Activated CD4-positive, alpha-beta T cell treated with anti-CD3 and anti-CD28 coated beads, Interleukin-2, amount 10 ng/mL, durations not matched to agents 24 days and 14 days (primary cell): ENCODE results near the gene NR1H2. TPM values are rescaled to one million over a fixed set of nuclear protein-coding genes. Genes with fewer than 3 reads are reported as not detected.
"Not testable (repeated sequence)": the region's sequence is repeated elsewhere in the genome, so short reads cannot be mapped to it uniquely, and the experiment has no call there.

Experiments
- DNase-seq: peaks from one replicate; pipeline ENCODE4 v3.0.0; 2022
- H3K27ac Mint-ChIP-seq: one replicate; pipeline ENCODE4 v1.8.0; 2022; ENCODE audit warnings: mild to moderate bottlenecking, mixed read lengths
- H3K27me3 Mint-ChIP-seq: one replicate; pipeline ENCODE4 v1.8.0; 2022; ENCODE audit warnings: mixed read lengths
- H3K36me3 Mint-ChIP-seq: one replicate; pipeline ENCODE4 v1.8.0; 2022; ENCODE audit warnings: low read depth, mild to moderate bottlenecking, mixed read lengths
- H3K4me1 Mint-ChIP-seq: one replicate; pipeline ENCODE4 v1.8.0; 2021; ENCODE audit warnings: mixed read lengths
- H3K4me3 Mint-ChIP-seq: one replicate; pipeline ENCODE4 v1.8.0; 2022; ENCODE audit warnings: mild to moderate bottlenecking, moderate library complexity, mixed read lengths
- H3K9me3 Mint-ChIP-seq: one replicate; pipeline ENCODE4 v1.8.0; 2021; ENCODE audit warnings: mixed read lengths
- intact Hi-C: fragments of 100-400 bp; cut with micrococcal nuclease; formaldehyde crosslinking; loops from one replicate; pipeline ENCODE4 v1.15.1; 2023
- total RNA-seq: library from RNA; stranded (reverse); gene quantifications from 2 replicates; pipeline ENCODE4 v1.2.3, GENCODE V29; 2022

Gene NR1H2
- 81.4 and 84.7 TPM in 2 replicates for total RNA-seq

DNA sequence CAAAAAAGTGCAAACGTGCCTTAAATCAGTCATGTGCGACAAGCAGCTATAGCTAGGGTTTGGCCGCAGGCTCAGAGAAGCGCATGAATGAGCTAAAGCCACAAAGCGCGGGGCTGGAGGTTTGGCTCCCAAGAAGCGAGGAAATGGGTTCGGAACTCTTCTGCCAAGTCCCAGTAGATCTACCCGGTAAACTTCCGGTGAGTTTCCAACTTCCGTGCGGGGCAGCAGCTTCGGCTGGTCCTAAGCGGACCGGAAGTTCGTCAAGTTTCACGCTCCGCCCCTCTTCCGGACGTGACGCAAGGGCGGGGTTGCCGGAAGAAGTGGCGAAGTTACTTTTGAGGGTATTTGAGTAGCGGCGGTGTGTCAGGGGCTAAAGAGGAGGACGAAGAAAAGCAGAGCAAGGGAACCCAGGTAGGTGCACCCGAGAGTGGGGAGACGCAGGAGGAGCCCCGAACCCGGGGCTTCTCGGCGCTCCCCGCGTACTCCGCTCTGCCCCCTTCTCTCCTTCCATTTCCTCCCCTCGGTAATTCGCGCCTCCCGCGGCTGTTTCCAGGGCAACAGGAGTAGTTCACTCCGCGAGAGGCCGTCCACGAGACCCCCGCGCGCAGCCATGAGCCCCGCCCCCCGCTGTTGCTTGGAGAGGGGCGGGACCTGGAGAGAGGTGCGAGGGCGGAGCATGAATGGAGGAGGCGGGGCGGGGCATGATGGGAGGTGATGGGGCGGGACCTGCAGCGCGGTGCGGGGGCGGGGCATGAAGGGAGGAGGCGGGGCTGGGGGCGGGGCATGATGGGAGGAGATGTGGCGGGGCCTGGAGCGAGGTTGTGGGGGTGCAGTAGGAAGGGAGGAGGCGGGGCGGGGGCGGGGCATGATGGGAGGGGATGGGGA lies at the start of gene NR1H2:
Gene NR1H2, plus strand, starts transcription at position 292 of the 885 bp plus-strand sequence. CDS start 1,149 bp downstream, outside the sequence.
- H3K36me3 Mint-ChIP-seq, result peaks cover 38% of the 10 kb centered on the region

DNA sequence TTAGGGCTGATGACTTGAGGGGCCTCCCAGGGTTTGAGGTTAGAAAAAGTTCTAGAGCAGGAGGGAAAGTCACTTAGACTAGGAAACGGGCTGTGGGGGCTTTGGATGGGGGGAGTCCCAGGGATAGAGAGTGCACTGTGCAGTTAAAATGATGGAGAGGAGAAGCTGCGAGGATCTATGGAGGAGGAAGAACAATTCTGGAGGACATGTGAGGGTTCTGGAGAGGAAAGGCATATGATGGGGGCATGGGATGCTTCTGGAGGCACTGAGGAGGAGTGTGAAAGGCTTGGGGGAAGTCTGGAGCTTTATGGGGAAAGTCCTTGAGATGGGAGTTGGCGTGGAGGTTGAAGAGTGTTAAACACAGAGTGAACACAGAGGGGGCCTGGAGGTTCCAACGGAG lies 49.2 kb upstream of the NR1H2 start:
- no peaks in the 10 kb centered on the region for H3K9me3 Mint-ChIP-seq
- peaks cover 23% of the 10 kb centered on the region for H3K36me3 Mint-ChIP-seq
- no peak for DNase-seq
- H3K4me3 Mint-ChIP-seq, result peak overlapping the region; percentile 80
- H3K4me1 Mint-ChIP-seq, result peaks cover 53% of the 10 kb centered on the region
- H3K27me3 Mint-ChIP-seq, result peaks cover 20% of the 10 kb centered on the region
- peak overlapping the region; percentile 27 for H3K27ac Mint-ChIP-seq
- intact Hi-C loops, result loop anchor here (5.0 kb wide), 1 partner anchor 75 kb away; no protein-coding TSS in a partner anchor

More for the DNA sequence above, at the start of gene NR1H2:
- peak; percentile 99 for DNase-seq
- intact Hi-C loops, result loop anchor here (1.0 kb wide), 4 partner anchors 8 to 135 kb away; partner anchors contain the start of genes EMC10, GARIN5A, JOSD2 and POLD1
- Mint-ChIP-seq H3K4me3 (peak within 1 kb of the TSS; percentile 97), H3K4me1 (peaks cover 16% of the 10 kb centered on the region), H3K27ac (peak within 1 kb of the TSS; percentile 99), H3K9me3 (no peaks in the 10 kb centered on the region), H3K27me3 (no peaks in the 10 kb centered on the region)

DNA sequence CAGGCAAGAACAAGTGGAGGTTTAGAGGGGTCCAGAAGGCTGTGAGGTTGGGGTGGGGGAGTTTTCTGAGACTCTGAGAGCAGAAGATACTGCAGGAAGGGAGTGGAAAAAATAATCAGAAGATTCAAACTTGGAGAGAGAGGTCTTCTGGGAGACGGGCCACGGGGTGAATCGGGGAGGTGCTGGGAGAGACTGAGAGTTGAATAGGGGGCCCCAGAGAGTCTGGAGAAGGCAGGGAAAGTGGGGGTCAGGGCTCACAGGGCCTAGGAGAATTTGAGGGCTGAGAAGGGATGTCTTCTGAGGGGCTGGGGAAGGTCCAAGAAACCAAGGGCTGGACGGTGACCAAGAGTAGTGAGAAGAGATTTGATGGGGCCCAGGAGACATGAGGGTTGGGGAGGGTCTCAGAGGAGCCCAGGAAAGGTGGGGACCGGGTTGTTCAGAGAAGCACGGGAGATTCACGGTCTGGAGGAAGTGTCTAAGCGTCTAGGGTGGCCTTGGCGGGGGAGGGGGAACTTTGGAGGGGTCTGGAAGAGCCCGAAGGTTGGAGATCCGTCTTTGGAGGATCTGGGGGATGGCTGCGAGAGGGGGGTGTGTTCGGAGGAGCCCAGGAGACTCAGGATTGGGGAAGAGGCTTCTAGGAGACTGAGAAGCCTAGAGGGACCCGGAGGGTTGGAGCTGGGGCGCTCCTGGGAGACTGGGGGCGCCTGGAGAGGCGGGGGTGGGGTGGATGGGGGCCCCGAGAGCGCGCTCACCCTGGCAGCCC lies 48.6 kb upstream of the NR1H2 start:
- Mint-ChIP-seq H3K36me3 (peaks cover 20% of the 10 kb centered on the region), H3K4me3 (peak overlapping the region; percentile 80), H3K9me3 (no peaks in the 10 kb centered on the region), H3K4me1 (peaks cover 59% of the 10 kb centered on the region), H3K27me3 (peaks cover 20% of the 10 kb centered on the region), H3K27ac (peak overlapping the region; percentile 29)
- intact Hi-C loops, result loop anchor here (5.0 kb wide), 1 partner anchor 75 kb away; no protein-coding TSS in a partner anchor
- DNase-seq, result no peak

DNA sequence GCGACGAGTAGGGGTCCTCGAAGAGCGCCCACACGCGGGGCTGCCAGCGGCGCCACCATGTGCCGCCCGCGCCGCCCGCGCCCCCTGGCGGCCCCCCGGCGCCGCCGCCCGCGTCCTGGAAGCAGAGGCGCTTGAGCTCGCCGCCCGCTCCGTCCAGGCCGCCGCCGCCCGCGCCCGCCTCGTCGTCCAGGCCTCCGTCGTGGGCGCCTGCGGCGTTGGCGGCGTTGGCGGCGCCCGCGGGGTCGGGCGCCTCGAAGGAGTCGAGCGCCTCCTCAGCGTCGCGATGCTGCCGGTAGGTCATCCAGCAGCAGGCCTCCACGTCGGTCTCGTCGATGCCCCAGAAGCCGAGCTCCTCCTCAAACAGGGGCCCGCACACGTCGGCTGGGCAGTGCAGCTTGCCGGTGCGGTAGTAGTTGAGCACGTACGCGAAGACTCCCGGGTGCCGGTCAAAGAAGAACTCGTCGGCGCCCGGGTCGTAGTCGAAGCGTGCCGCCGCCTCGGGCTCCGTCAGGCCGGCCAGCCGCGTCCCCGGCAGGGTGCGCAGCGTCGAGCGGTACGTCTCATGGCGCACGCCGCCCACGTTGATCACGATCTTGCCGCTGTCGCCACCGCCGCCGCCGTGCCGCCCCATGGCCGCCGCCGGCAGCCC lies 47.9 kb upstream of the NR1H2 start:
- Mint-ChIP-seq H3K27me3 (peaks cover 20% of the 10 kb centered on the region), H3K4me3 (peak overlapping the region; percentile 47)
- peak; percentile 78 for DNase-seq

DNA sequence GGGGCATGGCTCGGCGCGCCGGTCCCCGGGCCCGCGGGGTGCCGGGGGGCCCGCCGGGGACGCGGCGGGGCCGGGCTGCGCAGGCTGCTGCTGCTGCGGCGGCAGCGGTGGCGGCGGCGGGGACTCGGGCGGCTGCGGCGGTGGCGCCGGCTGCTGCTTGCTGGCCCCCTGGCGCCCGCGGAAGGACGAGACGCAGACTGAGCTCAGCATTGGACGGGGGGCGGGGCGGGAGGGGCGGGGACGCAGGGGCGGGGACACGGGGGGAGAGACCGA lies 47.4 kb upstream of the NR1H2 start:
- DNase-seq, result no peak
- Mint-ChIP-seq H3K4me3 (peak overlapping the region; percentile 89), H3K4me1 (peaks cover 68% of the 10 kb centered on the region), H3K36me3 (peaks cover 18% of the 10 kb centered on the region), H3K27ac (no peak overlapping the region), H3K9me3 (no peaks in the 10 kb centered on the region), H3K27me3 (peaks cover 20% of the 10 kb centered on the region)
- intact Hi-C loops, result loop anchor here (1.0 to 5.0 kb wide), 2 partner anchors 55 to 77 kb away; partner anchors contain the start of gene POLD1

More for the DNA sequence above, 47.9 kb upstream of the NR1H2 start:
- Mint-ChIP-seq H3K4me1 (peaks cover 63% of the 10 kb centered on the region), H3K36me3 (peaks cover 20% of the 10 kb centered on the region), H3K9me3 (no peaks in the 10 kb centered on the region), H3K27ac (no peak overlapping the region)
- intact Hi-C loops, result loop anchor here (5.0 kb wide), 1 partner anchor 76 kb away; no protein-coding TSS in a partner anchor

- intact Hi-C loops, result loop anchor here (1.0 to 5.0 kb wide), 2 partner anchors 55 to 77 kb away; partner anchors contain the start of gene POLD1
- peaks cover 19% of the 10 kb centered on the region for H3K36me3 Mint-ChIP-seq
- peak within 1 kb of the TSS; percentile 92 for H3K27ac Mint-ChIP-seq
- DNase-seq, result peak; percentile 98
- H3K27me3 Mint-ChIP-seq, result peaks cover 20% of the 10 kb centered on the region
- H3K4me1 Mint-ChIP-seq, result peaks cover 73% of the 10 kb centered on the region
- peak within 1 kb of the TSS; percentile 89 for H3K4me3 Mint-ChIP-seq
- H3K9me3 Mint-ChIP-seq, result no peaks in the 10 kb centered on the region
Measured at GRCh38 chr19:50329146-50329925, 46.9 kb upstream of the NR1H2 start, which contains the start of gene KCNC3. TSS of gene KCNC3 (minus strand) at chr19:50329377. CDS start at chr19:50329082, 295 bp downstream.

DNA sequence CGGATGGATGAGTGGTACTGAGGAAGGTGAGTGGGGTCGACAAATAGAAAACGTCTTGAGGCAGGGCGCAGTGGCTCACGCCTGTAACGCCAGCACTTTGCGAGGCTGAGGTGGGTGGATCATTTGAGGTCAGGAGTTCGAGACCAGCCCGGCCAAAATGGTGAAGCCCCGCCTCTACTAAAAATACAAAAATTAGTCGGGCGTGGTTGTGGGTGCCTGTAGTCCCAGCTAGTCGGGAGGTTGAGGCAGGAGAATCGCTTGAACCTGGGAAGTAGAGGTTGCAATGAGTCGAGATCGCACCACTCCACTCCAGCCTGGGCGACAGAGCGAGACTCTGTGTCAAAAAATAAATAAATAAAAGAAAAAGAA lies 46.3 kb upstream of the NR1H2 start:
- H3K27me3 Mint-ChIP-seq, result peaks cover 20% of the 10 kb centered on the region
- H3K4me3 Mint-ChIP-seq, result peak overlapping the region; percentile 89
- peaks cover 22% of the 10 kb centered on the region for H3K36me3 Mint-ChIP-seq
- not testable (repeated sequence) for H3K9me3 Mint-ChIP-seq, DNase-seq
- H3K4me1 Mint-ChIP-seq, result peaks cover 71% of the 10 kb centered on the region
- H3K27ac Mint-ChIP-seq, result peak overlapping the region; percentile 92
- intact Hi-C loops, result loop anchor here (1.0 to 5.0 kb wide), 3 partner anchors 27 to 78 kb away; partner anchors contain the start of gene POLD1

- H3K4me3 Mint-ChIP-seq, result peak overlapping the region; percentile 89
- intact Hi-C loops, result loop anchor here (2.0 kb wide), 1 partner anchor 26 kb away; no protein-coding TSS in a partner anchor
- peak overlapping the region; percentile 92 for H3K27ac Mint-ChIP-seq
- peaks cover 7% of the 10 kb centered on the region for H3K9me3 Mint-ChIP-seq
- H3K4me1 Mint-ChIP-seq, result peaks cover 73% of the 10 kb centered on the region
- peaks cover 27% of the 10 kb centered on the region for H3K36me3 Mint-ChIP-seq
- H3K27me3 Mint-ChIP-seq, result peaks cover 20% of the 10 kb centered on the region
- peak; percentile 97 for DNase-seq
Measured at GRCh38 chr19:50330365-50331078, 45.7 kb upstream of the NR1H2 start.

- intact Hi-C loops, result loop anchor here (2.0 kb wide), 1 partner anchor 25 kb away; no protein-coding TSS in a partner anchor
- H3K27me3 Mint-ChIP-seq, result peaks cover 15% of the 10 kb centered on the region
Measured at GRCh38 chr19:50331221-50331993, 44.9 kb upstream of the NR1H2 start.

GRCh38 chr19:50331994-50332243 lies 44.3 kb upstream of the NR1H2 start:
- H3K27ac Mint-ChIP-seq, result peak overlapping the region; percentile 97
- DNase-seq, result peak; percentile 67
- peaks cover 24% of the 10 kb centered on the region for H3K36me3 Mint-ChIP-seq
- intact Hi-C loops, result loop anchor here (2.0 kb wide), 1 partner anchor 25 kb away; no protein-coding TSS in a partner anchor
- peaks cover 11% of the 10 kb centered on the region for H3K9me3 Mint-ChIP-seq
- peaks cover 10% of the 10 kb centered on the region for H3K27me3 Mint-ChIP-seq
- peak overlapping the region; percentile 83 for H3K4me3 Mint-ChIP-seq
- H3K4me1 Mint-ChIP-seq, result peaks cover 66% of the 10 kb centered on the region

More at GRCh38 chr19:50331221-50331993, 44.9 kb upstream of the NR1H2 start:
- H3K36me3 Mint-ChIP-seq, result peaks cover 28% of the 10 kb centered on the region
- peaks cover 11% of the 10 kb centered on the region for H3K9me3 Mint-ChIP-seq
- H3K4me1 Mint-ChIP-seq, result peaks cover 71% of the 10 kb centered on the region
- H3K27ac Mint-ChIP-seq, result peak overlapping the region; percentile 97
- peak overlapping the region; percentile 83 for H3K4me3 Mint-ChIP-seq
- peak; percentile 78 for DNase-seq

DNA sequence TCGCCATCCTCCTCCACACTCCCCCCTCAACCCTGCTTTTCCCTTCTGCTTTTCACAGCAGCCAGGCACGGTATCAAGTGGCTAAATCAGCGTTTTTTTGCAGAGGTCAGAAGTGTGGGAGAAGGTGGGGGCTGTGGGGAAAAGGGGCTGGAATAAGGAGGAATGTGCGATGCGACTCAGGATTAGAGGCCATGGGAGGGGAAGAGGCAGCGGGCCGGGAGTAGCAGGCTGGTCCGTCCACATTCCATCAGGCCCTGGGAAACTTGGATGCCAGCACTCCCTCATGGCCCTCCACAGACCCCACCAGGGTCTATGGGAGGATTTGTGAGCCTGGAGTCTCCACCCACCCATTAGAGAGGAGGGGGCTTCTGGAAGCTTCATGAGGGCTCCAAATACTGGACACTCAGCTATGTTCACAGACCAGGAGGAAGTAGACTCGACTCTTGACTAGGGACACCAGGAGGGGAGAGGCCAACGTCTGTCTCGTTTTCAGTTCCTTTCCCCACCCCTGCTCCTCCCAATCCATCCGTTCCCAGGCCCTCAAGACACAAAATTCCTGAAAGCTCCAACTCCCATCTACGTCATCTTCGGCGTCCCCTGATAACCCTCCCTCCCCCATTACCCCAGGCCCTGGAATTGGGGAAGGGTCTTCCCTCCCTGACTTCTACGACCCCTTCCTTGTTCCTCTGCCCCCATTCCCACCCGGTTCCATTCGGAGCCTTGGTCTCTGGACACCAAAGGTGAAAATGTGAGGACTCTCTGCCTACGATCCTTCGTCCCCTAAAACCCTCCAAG lies 43.8 kb upstream of the NR1H2 start:
- intact Hi-C loops, result loop anchor here (1.0 kb wide), 2 partner anchors 15 to 179 kb away; partner anchors contain the start of gene JOSD2
- peaks cover 21% of the 10 kb centered on the region for H3K36me3 Mint-ChIP-seq
- peak overlapping the region; percentile 97 for H3K27ac Mint-ChIP-seq
- peak; percentile 68 for DNase-seq
- H3K27me3 Mint-ChIP-seq, result peaks cover 5% of the 10 kb centered on the region
- peaks cover 61% of the 10 kb centered on the region for H3K4me1 Mint-ChIP-seq
- peaks cover 11% of the 10 kb centered on the region for H3K9me3 Mint-ChIP-seq
- peak overlapping the region; percentile 83 for H3K4me3 Mint-ChIP-seq
